Endothelial cell of umbilical vein (primary cell): ENCODE results near the gene PBOV1. TPM values are rescaled to one million over a fixed set of nuclear protein-coding genes. Genes with fewer than 3 reads are reported as not detected.

Experiments used
- BruUV-seq: library from RNA; stranded (reverse); fragments of 400-500 nt; replicated peaks from 2 replicates; lab custom pipeline; 2021; lab: Mats Ljungman, UMichigan
- CTCF ChIA-PET: fragments of 300-600, 350-600 bp; sonication (Branson Sonifier 250); formaldehyde crosslinking; loops from one replicate; lab custom pipeline; 2021; ENCODE audit warnings: antibody characterized with exemption, inconsistent platforms; lab: Charles Lee
- POLR2A ChIA-PET: fragments of 300-600, 350-600 bp; sonication (Branson Sonifier 250); formaldehyde crosslinking; loops from one replicate; lab custom pipeline; 2021; ENCODE audit warnings: antibody characterized with exemption, inconsistent platforms; lab: Charles Lee
- DNase-seq: peaks from one replicate; pipeline ENCODE4 v3.0.0-alpha.2; 2011; ENCODE audit warnings: low read depth, low spot score
- FAIRE-seq: peaks from 2 replicates; lab custom pipeline; 2011; peaks lifted over from hg19 to GRCh38; lab: Jason Lieb, UNC
- H2AFZ ChIP-seq: 2 replicates; pipeline ENCODE4 v1.6.0; 2012; ENCODE audit warnings: low read depth, low read length, control low read depth, inconsistent platforms
- H3K27ac ChIP-seq: 2 replicates; pipeline ENCODE4 v1.5.1; 2011; ENCODE audit warnings: low read depth, mild to moderate bottlenecking, control low read depth, low read length, moderate library complexity; ENCODE audit not compliant: insufficient read depth
- H3K27me3 ChIP-seq, 2 experiments: 2 replicates each; pipeline versions ENCODE4 v1.6.0 to v1.6.1; 2011; ENCODE audit warnings: low read length in 2 of 2, mixed read lengths in 1 of 2; ENCODE audit not compliant: control insufficient read depth in 2 of 2, insufficient read depth in 2 of 2
- H3K36me3 ChIP-seq, 2 experiments: 2 replicates in 1 of 2; 3 replicates in 1 of 2; pipeline ENCODE4 v1.5.1; 2011; ENCODE audit warnings: low read length in 2 of 2, mild to moderate bottlenecking in 1 of 2, moderate library complexity in 1 of 2; ENCODE audit not compliant: control insufficient read depth in 2 of 2, insufficient read depth in 2 of 2; ENCODE audit errors: extremely low read depth in 1 of 2
- H3K4me1 ChIP-seq: 3 replicates; pipeline ENCODE4 v1.5.1; 2011; ENCODE audit warnings: mild to moderate bottlenecking, low read length; ENCODE audit not compliant: control insufficient read depth, insufficient read depth; ENCODE audit errors: extremely low read depth
- H3K4me2 ChIP-seq: 2 replicates; pipeline ENCODE4 v1.6.1; 2011; ENCODE audit warnings: low read length, control low read depth, mixed read lengths; ENCODE audit not compliant: insufficient read depth
- H3K4me3 ChIP-seq, 3 experiments: fragments of 200-600 bp in 1 of 3; sonication (generic), shearing (Covaris generic) in 1 of 3; replicated peaks in 1 of 3; 2 replicates each; pipeline ENCODE4 v1.5.1; 2011 to 2016; ENCODE audit warnings: control low read depth in 3 of 3, low read length in 3 of 3, mild to moderate bottlenecking in 2 of 3, inconsistent platforms in 1 of 3, low read depth in 1 of 3, moderate library complexity in 1 of 3; ENCODE audit not compliant: insufficient read depth in 1 of 3
- H3K79me2 ChIP-seq: 2 replicates; pipeline ENCODE4 v1.6.0; 2012; ENCODE audit warnings: low read length, inconsistent platforms; ENCODE audit not compliant: control insufficient read depth, insufficient read depth
- H3K9ac ChIP-seq: replicated peaks from 2 replicates; pipeline ENCODE3; 2011; ENCODE audit warnings: low read length, control low read depth; ENCODE audit not compliant: insufficient read depth; ENCODE audit errors: extremely low read depth
- H3K9me1 ChIP-seq: replicated peaks from 3 replicates; pipeline ENCODE4 v1.6.0; 2011; ENCODE audit warnings: mild to moderate bottlenecking, low read length; ENCODE audit not compliant: control insufficient read depth, insufficient read depth; ENCODE audit errors: extremely low read depth
- H3K9me3 ChIP-seq: replicated peaks from 2 replicates; pipeline ENCODE4 v1.5.1; 2012; ENCODE audit warnings: low read length, inconsistent platforms; ENCODE audit not compliant: control insufficient read depth, insufficient read depth
- H4K20me1 ChIP-seq: replicated peaks from 2 replicates; pipeline ENCODE3; 2011; ENCODE audit warnings: mild to moderate bottlenecking, low read length; ENCODE audit not compliant: control insufficient read depth, insufficient read depth; ENCODE audit errors: extremely low read depth
- FOS ChIP-seq: IDR thresholded peaks from 2 replicates; pipeline ENCODE4 v1.6.1; 2011; ENCODE audit warnings: mild to moderate bottlenecking, low read length, moderate library complexity, borderline replicate concordance; ENCODE audit not compliant: insufficient read depth
- GATA2 ChIP-seq: IDR thresholded peaks from 2 replicates; pipeline ENCODE4 v1.7.0; 2011; ENCODE audit warnings: low read depth, mild to moderate bottlenecking, moderate library complexity, mixed read lengths, low read length; ENCODE audit not compliant: insufficient read length, insufficient read depth
- JUN ChIP-seq: IDR thresholded peaks from 2 replicates; pipeline ENCODE4 v1.6.1; 2011; ENCODE audit warnings: borderline replicate concordance, low read depth; ENCODE audit not compliant: insufficient read length, insufficient read depth
- MYC ChIP-seq: IDR thresholded peaks from one replicate; pipeline ENCODE4 v1.6.1; 2011; ENCODE audit warnings: mild to moderate bottlenecking, low read depth, low read length
- POLR2A ChIP-seq: IDR thresholded peaks from 2 replicates; pipeline ENCODE4 v1.6.1; 2012; ENCODE audit warnings: low read depth, mild to moderate bottlenecking, control low read depth, low read length
- POLR2AphosphoS5 ChIP-seq: IDR thresholded peaks from 2 replicates; pipeline ENCODE4 v1.6.1; 2012; ENCODE audit warnings: low read depth, mild to moderate bottlenecking, control low read depth, low read length, moderate library complexity; ENCODE audit not compliant: insufficient read depth
- dilution Hi-C: fragments of 300-500 bp; cut with MboI; formaldehyde crosslinking; loops from one replicate; pipeline ENCODE4 v1.15.0; 2019; ENCODE audit warnings: low sequenced_read_pairs; ENCODE audit not compliant: extremely low pct_ligation_motif_present
- intact Hi-C: fragments of 100-400 bp; cut with micrococcal nuclease; formaldehyde crosslinking; loops from one replicate; pipeline ENCODE4 v1.10.0; 2022
- polyA plus RNA-seq, 4 experiments: library from polyadenylated mRNA; depleted of rRNA in 3 of 4; stranded (reverse) in 3 of 4; unstranded in 1 of 4; fragments of >200 nt; gene quantifications; 2 replicates each; pipeline versions ENCODE4 v1.2.1 to v1.2.3, GENCODE V29; 2011 to 2012; ENCODE audit warnings: missing spikeins in 1 of 4
- total RNA-seq: library from RNA; stranded (reverse); gene quantifications from 2 replicates; pipeline ENCODE4 v1.2.3, GENCODE V29; 2021
- TF ChIP-seq, protein P1 (sequence below), 2 donors: IDR thresholded peaks; 1 replicate in 1 of 2; 2 replicates in 1 of 2; pipeline ENCODE4 v1.5.1; 2011; ENCODE audit warnings: low read length in 2 of 2, mild to moderate bottlenecking in 2 of 2, moderate library complexity in 2 of 2, control low read depth in 1 of 2, inconsistent platforms in 1 of 2, low read depth in 1 of 2; ENCODE audit not compliant: insufficient read depth in 1 of 2; ENCODE audit errors: extremely low read depth in 1 of 2
- TF ChIP-seq, protein P2 (sequence below): IDR thresholded peaks from 2 replicates; pipeline ENCODE4 v1.6.1; 2011; ENCODE audit not compliant: insufficient read depth, insufficient read length

Gene PBOV1
- total and polyA plus RNA-seq, 2 donors (not counting 3 experiments of a cell fraction or from before 2014, with no cell fraction given), result not detected

DNA sequence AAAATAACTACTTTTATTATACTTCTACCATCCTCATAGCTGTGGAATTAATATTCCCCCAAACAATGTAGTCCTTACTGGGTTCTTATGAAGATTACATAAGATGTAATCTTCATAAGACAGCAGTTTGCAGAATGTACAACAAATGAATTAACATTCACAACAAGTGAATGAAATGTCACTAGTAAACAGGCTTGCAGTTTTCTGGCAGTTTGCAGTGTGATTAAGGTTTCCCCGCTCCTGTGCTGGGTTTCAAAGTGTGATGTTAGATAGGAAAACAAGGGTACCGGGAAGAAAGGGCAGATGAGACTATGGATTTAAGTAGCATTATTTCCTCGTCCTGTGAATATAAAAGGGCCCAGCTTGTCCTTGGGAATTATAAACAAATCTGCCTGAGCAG is 34.1 kb downstream of the PBOV1 start:
- no peak overlapping the region for H3K4me2 ChIP-seq
- no peaks in the 10 kb centered on the region for H4K20me1 ChIP-seq
- H3K27me3 ChIP-seq, result no peaks in the 10 kb centered on the region
- H3K79me2 ChIP-seq, result no peaks in the 10 kb centered on the region
- H3K9me1 ChIP-seq, result no peaks in the 10 kb centered on the region
- H3K4me3 ChIP-seq, result no peak overlapping the region
- no peaks in the 10 kb centered on the region for H3K4me1 ChIP-seq
- no peak for TF ChIP-seq POLR2AphosphoS5
- no peak for TF ChIP-seq MYC
- TF ChIP-seq GATA2, result no peak
- TF ChIP-seq JUN, result no peak
- TF ChIP-seq POLR2A, result no peak
- TF ChIP-seq, protein P1, sequence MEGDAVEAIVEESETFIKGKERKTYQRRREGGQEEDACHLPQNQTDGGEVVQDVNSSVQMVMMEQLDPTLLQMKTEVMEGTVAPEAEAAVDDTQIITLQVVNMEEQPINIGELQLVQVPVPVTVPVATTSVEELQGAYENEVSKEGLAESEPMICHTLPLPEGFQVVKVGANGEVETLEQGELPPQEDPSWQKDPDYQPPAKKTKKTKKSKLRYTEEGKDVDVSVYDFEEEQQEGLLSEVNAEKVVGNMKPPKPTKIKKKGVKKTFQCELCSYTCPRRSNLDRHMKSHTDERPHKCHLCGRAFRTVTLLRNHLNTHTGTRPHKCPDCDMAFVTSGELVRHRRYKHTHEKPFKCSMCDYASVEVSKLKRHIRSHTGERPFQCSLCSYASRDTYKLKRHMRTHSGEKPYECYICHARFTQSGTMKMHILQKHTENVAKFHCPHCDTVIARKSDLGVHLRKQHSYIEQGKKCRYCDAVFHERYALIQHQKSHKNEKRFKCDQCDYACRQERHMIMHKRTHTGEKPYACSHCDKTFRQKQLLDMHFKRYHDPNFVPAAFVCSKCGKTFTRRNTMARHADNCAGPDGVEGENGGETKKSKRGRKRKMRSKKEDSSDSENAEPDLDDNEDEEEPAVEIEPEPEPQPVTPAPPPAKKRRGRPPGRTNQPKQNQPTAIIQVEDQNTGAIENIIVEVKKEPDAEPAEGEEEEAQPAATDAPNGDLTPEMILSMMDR (IDR thresholded peaks at IDR 0.05; ENCODE audit: extremely low read depth in 1 of 2, insufficient read depth in 1 of 2, low read depth in 1 of 2, low read length in 2 of 2), result no peak
- TF ChIP-seq, protein P2, sequence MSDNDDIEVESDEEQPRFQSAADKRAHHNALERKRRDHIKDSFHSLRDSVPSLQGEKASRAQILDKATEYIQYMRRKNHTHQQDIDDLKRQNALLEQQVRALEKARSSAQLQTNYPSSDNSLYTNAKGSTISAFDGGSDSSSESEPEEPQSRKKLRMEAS, result no peak
- no peak for TF ChIP-seq FOS
- ChIA-PET CTCF (no interaction called here), POLR2A (no interaction called here)
- intact Hi-C loops (no loop called here), dilution Hi-C loops (no loop called here)
- H3K27ac ChIP-seq, result no peak overlapping the region
- H3K9ac ChIP-seq, result no peak overlapping the region
- DNase-seq (no peak), FAIRE-seq (no peak)
- no peaks in the 10 kb centered on the region for H3K9me3 ChIP-seq
- no TSS peak for BruUV-seq
- H3K36me3 ChIP-seq, result no peaks in the 10 kb centered on the region
- no peak overlapping the region for H2AFZ ChIP-seq
